Right lobe of liver (tissue), 6 donors: Measurements from ENCODE around the gene SYT2. TPM values are rescaled to one million over a fixed set of nuclear protein-coding genes. Genes with fewer than 3 reads are reported as not detected.

Source experiments
- ATAC-seq, 4 donors: fragments of 200-7000 bp; cut with Tn5 transposase; one replicate each; pipeline ENCODE4 v1.9.1; 2020; ENCODE audit warnings: mild to moderate bottlenecking in 4 of 4, moderate library complexity in 4 of 4
- DNase-seq, 3 donors: peaks; one replicate each; pipeline ENCODE4 v3.0.0-alpha.2; 2020
- H3K27ac ChIP-seq, 3 donors: fragments of 200-600 bp; one replicate each; pipeline ENCODE4 v1.8.0; 2022
- H3K27me3 ChIP-seq, 2 donors: fragments of 200-600 bp; one replicate each; pipeline ENCODE4 v1.8.0; 2022
- H3K36me3 ChIP-seq, 4 donors: fragments of 200-600 bp; sonication (generic) in 1 of 4; one replicate each; pipeline versions ENCODE4 v1.5.1 to v1.8.0; 2017 to 2022; ENCODE audit warnings: control low read depth in 1 of 4
- H3K4me1 ChIP-seq, 4 donors: fragments of 200-600 bp; sonication (generic) in 1 of 4; one replicate each; pipeline versions ENCODE4 v1.5.1 to v1.8.0; 2017 to 2022; ENCODE audit warnings: control low read depth in 1 of 4
- H3K4me3 ChIP-seq, 3 donors: fragments of 200-600 bp; one replicate each; pipeline ENCODE4 v1.8.0; 2022
- H3K9me3 ChIP-seq, 4 donors: fragments of 200-600 bp; sonication (generic) in 1 of 4; one replicate each; pipeline versions ENCODE4 v1.5.1 to v1.8.0; 2017 to 2022; ENCODE audit warnings: control low read depth in 1 of 4
- CTCF ChIP-seq, 4 donors: fragments of 200-600 bp in 3 of 4; fragments of 450-650 bp in 1 of 4; IDR thresholded peaks; one replicate each; pipeline versions ENCODE4 v1.5.1 to v1.8.0; 2016 to 2022; ENCODE audit warnings: antibody characterized with exemption in 4 of 4, mild to moderate bottlenecking in 2 of 4
- POLR2A ChIP-seq: fragments of 450-650 bp; IDR thresholded peaks from one replicate; pipeline ENCODE4 v1.6.1; 2017; ENCODE audit warnings: antibody characterized with exemption, mild to moderate bottlenecking
- WGBS: methylation state at CpG from one replicate; pipeline ENCODE4 v1.1.6; 2018; ENCODE audit warnings: low coverage, low lambda C conversion rate; ENCODE audit not compliant: insufficient coverage; ENCODE audit errors: missing lambda C conversion rate; 5-methylcytosine and 5-hydroxymethylcytosine counted together
- intact Hi-C, 2 donors: fragments of 100-400 bp; cut with DNase I; formaldehyde crosslinking; loops; one replicate each; pipeline versions ENCODE4 v1.11.2 to v1.14.1; 2022
- total RNA-seq, 6 experiments: library from RNA; depleted of rRNA in 2 of 6; stranded (reverse); fragments of >200 nt in 2 of 6; fragmentation: NEBNext Ultra II Directional in 3 of 6; extraction: Animal tissue kit (Norgen Biotek cat#: 25700) in 3 of 6; gene quantifications; one replicate each; pipeline versions ENCODE4 v1.1.0 to v1.2.4, GENCODE V29; 2016 to 2023
- donor health status: DM: no; HTN: yes; CAD: no.
- donor health status: DM: no; HTN: no; CAD: no.
- donor health status: DM: no; HTN: no; CAD: no.
- donor health status: DM: no; HTN: yes; CAD: no.
- donor health status: DM: no; HTN: yes; CAD: no.

The SYT2 gene
- total RNA-seq, 6 experiments from 2014 or later, result not detected

GRCh38 chr1:202702088-202702487 lies 8.2 kb downstream of the SYT2 start:
- intact Hi-C loops, result no loop called here
- DNase-seq (no peak), ATAC-seq (no peak)
- H3K27me3 ChIP-seq, result no peaks in the 10 kb centered on the region
- no peaks in the 10 kb centered on the region for H3K9me3 ChIP-seq
- no CpG with 5 or more reads among the region's 5 CpGs for WGBS
- H3K4me1 ChIP-seq, result no peaks in the 10 kb centered on the region
- no peak overlapping the region for H3K27ac ChIP-seq
- no peak for TF ChIP-seq CTCF (IDR thresholded peaks at IDR 0.05)
- no peak for TF ChIP-seq POLR2A
- no peaks in the 10 kb centered on the region for H3K36me3 ChIP-seq
- H3K4me3 ChIP-seq, result no peak overlapping the region

GRCh38 chr1:202701200-202701599 lies 9.1 kb downstream of the SYT2 start:
- 82% methylated on average over 3 of the region's 3 CpGs for WGBS
- Histone ChIP-seq H3K36me3 (no peaks in the 10 kb centered on the region), H3K27ac (no peak overlapping the region), H3K27me3 (no peaks in the 10 kb centered on the region), H3K4me3 (no peak overlapping the region), H3K9me3 (no peaks in the 10 kb centered on the region), H3K4me1 (no peaks in the 10 kb centered on the region)
- intact Hi-C loops, result no loop called here
- DNase-seq, result no peak
- TF ChIP-seq CTCF (IDR thresholded peaks at IDR 0.05) (no peak), POLR2A (no peak)
- ATAC-seq, result no peak

GRCh38 chr1:202700061-202700460 lies 10.2 kb downstream of the SYT2 start:
- H3K4me3 ChIP-seq, result no peak overlapping the region
- no peak for DNase-seq
- H3K27ac ChIP-seq, result no peak overlapping the region
- H3K9me3 ChIP-seq, result no peaks in the 10 kb centered on the region
- ATAC-seq, result no peak
- intact Hi-C loops, result no loop called here
- H3K27me3 ChIP-seq, result no peaks in the 10 kb centered on the region
- 32% methylated on average over 4 of the region's 5 CpGs for WGBS
- TF ChIP-seq CTCF (IDR thresholded peaks at IDR 0.05), result no peak
- TF ChIP-seq POLR2A, result no peak
- no peaks in the 10 kb centered on the region for H3K4me1 ChIP-seq
- H3K36me3 ChIP-seq, result no peaks in the 10 kb centered on the region

DNA sequence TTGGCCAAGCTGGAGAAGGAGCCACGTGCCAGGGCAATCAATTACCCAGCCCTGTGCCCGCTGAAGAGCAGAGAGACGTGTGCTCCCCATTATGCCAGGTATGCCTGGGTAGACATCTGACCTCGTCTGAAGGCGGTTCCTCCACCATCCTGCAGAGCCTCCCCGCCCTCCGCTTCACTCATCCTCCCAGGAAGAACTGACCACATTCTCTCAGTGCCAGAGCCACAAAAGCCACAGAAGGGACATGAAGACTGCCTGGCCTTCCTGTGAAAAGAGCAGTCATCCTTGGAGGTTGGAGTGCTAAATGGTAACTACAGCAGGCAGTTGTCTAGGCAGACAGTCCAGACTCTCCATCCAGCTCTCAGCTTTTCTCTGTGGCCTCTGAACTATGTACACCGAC lies 12.0 kb downstream of the SYT2 start:
- no peak overlapping the region for H3K27ac ChIP-seq
- no peak for ATAC-seq
- no peaks in the 10 kb centered on the region for H3K27me3 ChIP-seq

More for the DNA sequence above, 12.0 kb downstream of the SYT2 start:
- no peaks in the 10 kb centered on the region for H3K4me1 ChIP-seq
- DNase-seq, result no peak
- no peaks in the 10 kb centered on the region for H3K9me3 ChIP-seq
- intact Hi-C loops, result no loop called here
- H3K36me3 ChIP-seq, result no peaks in the 10 kb centered on the region
- WGBS, result 24% methylated on average over 5 of the region's 8 CpGs
- TF ChIP-seq POLR2A (no peak), CTCF (IDR thresholded peaks at IDR 0.05) (no peak)
- no peak overlapping the region for H3K4me3 ChIP-seq
